ENCODE results near the gene EXOC2.

- no peak for TF ChIP-seq CTCF (IDR thresholded peaks at IDR 0.05; ENCODE audit: low read depth, low read length, poor library complexity, severe bottlenecking)
- TF ChIP-seq EZH2phosphoT487 (IDR thresholded peaks at IDR 0.05; ENCODE audit: borderline replicate concordance, low read length) = no peak
Measured at GRCh38 chr6:503610-504362, 189.2 kb downstream of the EXOC2 start.

Data from DOHH2 (cell line).